ENCODE results near the gene DNER. TPM values are rescaled to one million over a fixed set of nuclear protein-coding genes. Genes with fewer than 3 reads are reported as not detected.

The DNER gene
- total RNA-seq, 2 experiments from 2014 or later = not detected

DNA sequence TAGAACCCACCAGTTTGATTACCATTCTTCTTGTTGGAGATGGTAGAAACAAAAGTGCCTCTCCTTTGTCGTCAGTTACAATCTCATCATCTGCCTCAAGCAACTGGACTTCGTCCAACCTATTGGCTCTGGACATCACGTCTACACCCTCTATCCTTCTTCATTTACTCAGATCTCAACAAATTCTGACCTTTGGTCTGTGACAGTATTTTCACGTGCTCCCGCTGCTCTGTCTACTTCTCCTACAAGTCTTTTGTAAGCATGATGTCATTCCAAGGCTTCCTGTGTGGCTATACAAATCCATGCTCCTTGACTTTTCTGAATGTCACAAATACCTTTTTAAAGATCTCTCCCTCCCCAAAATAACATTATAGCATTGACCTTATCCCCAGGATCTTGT is 400.2 kb downstream of the DNER start:
- H3K27me3 Mint-ChIP-seq = no peaks in the 10 kb centered on the region
- no peak for DNase-seq
- H3K4me1 Mint-ChIP-seq = no peaks in the 10 kb centered on the region
- no peak overlapping the region for H3K27ac Mint-ChIP-seq
- H3K4me3 Mint-ChIP-seq = no peak overlapping the region
- H3K36me3 Mint-ChIP-seq = no peaks in the 10 kb centered on the region
- no peaks in the 10 kb centered on the region for H3K9me3 Mint-ChIP-seq

DNA sequence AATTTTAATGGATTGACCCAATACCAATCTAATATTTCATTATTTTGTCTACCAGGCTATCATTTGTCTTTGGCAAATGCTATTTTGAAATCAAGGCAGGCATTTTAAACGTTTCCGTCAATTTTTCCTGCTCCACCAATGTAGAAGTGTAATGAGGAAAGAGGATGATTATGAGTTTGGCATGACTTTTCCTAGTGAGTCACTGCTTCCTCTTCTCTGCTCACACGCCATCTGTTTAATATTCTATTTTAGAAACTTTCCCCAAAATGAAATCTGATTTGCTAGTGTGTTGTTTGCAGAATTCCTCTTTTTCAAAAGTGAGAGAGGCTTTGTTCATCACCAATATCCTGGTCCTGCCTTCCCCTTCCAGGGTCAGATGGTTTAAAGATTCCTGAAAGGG is 400.8 kb downstream of the DNER start:
- no peak overlapping the region for H3K27ac Mint-ChIP-seq
- H3K4me3 Mint-ChIP-seq = no peak overlapping the region
- no peaks in the 10 kb centered on the region for H3K9me3 Mint-ChIP-seq
- no peaks in the 10 kb centered on the region for H3K36me3 Mint-ChIP-seq
- DNase-seq = no peak
- H3K27me3 Mint-ChIP-seq = no peaks in the 10 kb centered on the region
- no peaks in the 10 kb centered on the region for H3K4me1 Mint-ChIP-seq

Other genes with a start within 250 kb of the DNER start
- gene TRIP12, start 207.5 kb upstream of the DNER start, total RNA-seq = 100 to 1,000 TPM; 227 to 262 TPM
- 1 to 10 TPM; 1.1 to 1.3 TPM for gene FBXO36, start 207.9 kb upstream of the DNER start, total RNA-seq

Measured in activated naive CD8-positive, alpha-beta T cell treated with anti-CD3 and anti-CD28 coated beads for 36 hours (primary cell).